Measurements from ENCODE around the gene POLN.

POLN gene

GRCh38 chr4:2067446-2068197 lies 174.3 kb downstream of the POLN start:
- no peak for DNase-seq (ENCODE audit: low read depth in 2 of 2)
- TF ChIP-seq CTCF (IDR thresholded peaks at IDR 0.05; ENCODE audit: low read depth, low read length) = no peak

GRCh38 chr4:2066571-2067445 lies 175.1 kb downstream of the POLN start:
- no peak overlapping the region for H3K4me3 ChIP-seq (replicated peaks in 1 of 2; ENCODE audit: low read depth in 2 of 2, low read length in 2 of 2)
- no peak for TF ChIP-seq CTCF (IDR thresholded peaks at IDR 0.05; ENCODE audit: low read depth, low read length)
- DNase-seq (ENCODE audit: low read depth in 2 of 2) = no peak

More at GRCh38 chr4:2067446-2068197, 174.3 kb downstream of the POLN start:
- no peak overlapping the region for H3K4me3 ChIP-seq (replicated peaks in 1 of 2; ENCODE audit: low read depth in 2 of 2, low read length in 2 of 2)

- H3K4me3 ChIP-seq (replicated peaks in 1 of 2; ENCODE audit: low read depth in 2 of 2, low read length in 2 of 2) = no peak overlapping the region
- no peak for TF ChIP-seq CTCF (IDR thresholded peaks at IDR 0.05; ENCODE audit: low read depth, low read length)
- no peak for DNase-seq (ENCODE audit: low read depth in 2 of 2)
Observed at GRCh38 chr4:2066011-2066551, 175.8 kb downstream of the POLN start.

- no peak overlapping the region for H3K4me3 ChIP-seq (replicated peaks in 1 of 2; ENCODE audit: low read depth in 2 of 2, low read length in 2 of 2)
- DNase-seq (ENCODE audit: low read depth in 2 of 2) = no peak
- TF ChIP-seq CTCF (IDR thresholded peaks at IDR 0.05; ENCODE audit: low read depth, low read length) = no peak
Observed at GRCh38 chr4:2065106-2065930, 176.6 kb downstream of the POLN start.

- no peak for DNase-seq (ENCODE audit: low read depth in 2 of 2)
Observed at GRCh38 chr4:2064276-2064991, 177.5 kb downstream of the POLN start.

More at GRCh38 chr4:2064276-2064991, 177.5 kb downstream of the POLN start:
- no peak overlapping the region for H3K4me3 ChIP-seq (replicated peaks in 1 of 2; ENCODE audit: low read depth in 2 of 2, low read length in 2 of 2)
- TF ChIP-seq CTCF (IDR thresholded peaks at IDR 0.05; ENCODE audit: low read depth, low read length) = no peak

Measured in cardiac fibroblast (primary cell).